Thyroid gland (tissue), 4 donors: ENCODE data around the gene PLA2G2D. TPM values are rescaled to one million over a fixed set of nuclear protein-coding genes. Genes with fewer than 3 reads are reported as not detected.

Experiments
- DNase-seq, 2 donors: peaks; one replicate each; pipeline ENCODE4 v3.0.0-alpha.2; 2019
- H3K27ac ChIP-seq, 3 donors: fragments of 200-600 bp; sonication (generic); 1 replicate in 2 of 3; 2 replicates in 1 of 3; pipeline ENCODE4 v1.5.1; 2016 to 2019; ENCODE audit warnings: mild to moderate bottlenecking in 1 of 3, moderate library complexity in 1 of 3
- H3K27me3 ChIP-seq: fragments of 200-600 bp; sonication (generic); one replicate; pipeline ENCODE4 v1.5.1; 2019
- H3K36me3 ChIP-seq, 2 donors: fragments of 200-600 bp; sonication (generic); one replicate each; pipeline ENCODE4 v1.5.1; 2016 to 2019
- H3K4me1 ChIP-seq, 2 donors: fragments of 200-600 bp; sonication (generic); one replicate each; pipeline ENCODE4 v1.5.1; 2017 to 2019
- H3K4me3 ChIP-seq, 3 donors: fragments of 200-600 bp; sonication (generic); replicated peaks in 1 of 3; 1 replicate in 2 of 3; 2 replicates in 1 of 3; pipeline ENCODE4 v1.5.1; 2016; ENCODE audit warnings: mild to moderate bottlenecking in 1 of 3
- H3K9me3 ChIP-seq: fragments of 200-600 bp; sonication (generic); one replicate; pipeline ENCODE4 v1.5.1; 2017
- CTCF ChIP-seq, 6 experiments: fragments of 200-600 bp in 3 of 6; fragments of 450-650 bp in 3 of 6; sonication (generic) in 3 of 6; IDR thresholded peaks; one replicate each; pipeline ENCODE4 v1.5.1; 2016 to 2019; ENCODE audit warnings: antibody characterized with exemption in 6 of 6, mild to moderate bottlenecking in 2 of 6, inconsistent platforms in 1 of 6, moderate library complexity in 1 of 6
- POLR2A ChIP-seq, 2 donors: fragments of 450-650 bp; IDR thresholded peaks; one replicate each; pipeline ENCODE4 v1.6.1; 2017; ENCODE audit warnings: antibody characterized with exemption in 2 of 2, mild to moderate bottlenecking in 2 of 2, moderate library complexity in 1 of 2
- WGBS, 2 donors: methylation state at CpG; one replicate each; pipeline ENCODE4 v1.1.5; 2017; 5-methylcytosine and 5-hydroxymethylcytosine counted together
- intact Hi-C: fragments of 100-400 bp; cut with DNase I; formaldehyde crosslinking; loops from one replicate; pipeline ENCODE4 v1.15.1; 2023
- total RNA-seq, 4 donors: library from RNA; depleted of rRNA; stranded (reverse); fragments of >200 nt; gene quantifications; one replicate each; pipeline ENCODE4 v1.2.3, GENCODE V29; 2016

PLA2G2D gene
- total RNA-seq, 4 donors from 2014 or later, result not detected

GRCh38 chr1:20152599-20152930 lies 33.2 kb upstream of the PLA2G2D start:
- intact Hi-C loops, result loop anchor here (5.0 kb wide), 1 partner anchor 235 kb away; no protein-coding TSS in a partner anchor

GRCh38 chr1:20151906-20152598 lies 32.7 kb upstream of the PLA2G2D start:
- H3K4me1 ChIP-seq, result peaks cover 4 to 10% of the 10 kb centered on the region in 2 donors

More at GRCh38 chr1:20152599-20152930, 33.2 kb upstream of the PLA2G2D start:
- TF ChIP-seq CTCF (IDR thresholded peaks at IDR 0.05), result no peak
- TF ChIP-seq POLR2A (IDR thresholded peaks at IDR 0.05), result no peak
- Histone ChIP-seq H3K27ac (no peak overlapping the region), H3K27me3 (no peaks in the 10 kb centered on the region), H3K9me3 (no peaks in the 10 kb centered on the region), H3K36me3 (no peaks in the 10 kb centered on the region), H3K4me1 (peaks cover 4 to 10% of the 10 kb centered on the region in 2 donors), H3K4me3 (no peak overlapping the region)
- 50 to 61% methylated on average over 6 to 7 of the region's 7 CpGs for WGBS, 2 donors
- DNase-seq, result no peak

GRCh38 chr1:20150969-20151368 lies 31.6 kb upstream of the PLA2G2D start:
- no peak for DNase-seq
- intact Hi-C loops, result loop anchor here (5.0 kb wide), 1 partner anchor 234 kb away; no protein-coding TSS in a partner anchor
- H3K4me3 ChIP-seq, result no peak overlapping the region

More at GRCh38 chr1:20151906-20152598, 32.7 kb upstream of the PLA2G2D start:
- WGBS, 2 donors, result 5 to 13% methylated on average over 4 to 9 of the region's 29 CpGs
- TF ChIP-seq CTCF (IDR thresholded peaks at IDR 0.05), result peak; percentile 72 to 91 (median 90)
- no peak for TF ChIP-seq POLR2A (IDR thresholded peaks at IDR 0.05)
- DNase-seq, result peak; percentile 80 to 86
- Histone ChIP-seq H3K36me3 (no peaks in the 10 kb centered on the region), H3K4me3 (peak overlapping the region in 1 of 3 donors; percentile 35), H3K9me3 (no peaks in the 10 kb centered on the region), H3K27ac (no peak overlapping the region), H3K27me3 (no peaks in the 10 kb centered on the region)
- intact Hi-C loops, result loop anchor here (5.0 kb wide), 1 partner anchor 235 kb away; no protein-coding TSS in a partner anchor

GRCh38 chr1:20150326-20150705 lies 31.0 kb upstream of the PLA2G2D start:
- 92 to 93% methylated on average over 6 to 7 of the region's 8 CpGs for WGBS, 2 donors
- Histone ChIP-seq H3K4me3 (no peak overlapping the region), H3K27me3 (no peaks in the 10 kb centered on the region), H3K27ac (no peak overlapping the region), H3K9me3 (no peaks in the 10 kb centered on the region), H3K36me3 (no peaks in the 10 kb centered on the region), H3K4me1 (peaks cover 4 to 10% of the 10 kb centered on the region in 2 donors)
- TF ChIP-seq POLR2A (IDR thresholded peaks at IDR 0.05) (no peak), CTCF (IDR thresholded peaks at IDR 0.05) (no peak)
- no peak for DNase-seq
- intact Hi-C loops, result loop anchor here (5.0 kb wide), 1 partner anchor 233 kb away; no protein-coding TSS in a partner anchor

More at GRCh38 chr1:20150969-20151368, 31.6 kb upstream of the PLA2G2D start:
- 83 to 85% methylated on average over 6 of the region's 6 CpGs for WGBS, 2 donors
- Histone ChIP-seq H3K4me1 (peaks cover 4 to 10% of the 10 kb centered on the region in 2 donors), H3K9me3 (no peaks in the 10 kb centered on the region), H3K27ac (no peak overlapping the region), H3K36me3 (no peaks in the 10 kb centered on the region), H3K27me3 (no peaks in the 10 kb centered on the region)
- TF ChIP-seq POLR2A (IDR thresholded peaks at IDR 0.05) (no peak), CTCF (IDR thresholded peaks at IDR 0.05) (no peak)
